HG03354 (cell line): ENCODE data around the gene MZT2A.
"Not testable (repeated sequence)": the region's sequence is repeated elsewhere in the genome, so short reads cannot be mapped to it uniquely, and the experiment has no call there.

ENCODE experiments used
- ATAC-seq: cut with Tn5 transposase; IDR thresholded peaks from one replicate; pipeline ENCODE4 v1.9.1; 2021; ENCODE audit warnings: mild to moderate bottlenecking; ENCODE audit not compliant: unreplicated experiment, poor library complexity, severe bottlenecking

Gene MZT2A

GRCh38 chr2:131492015-131492417 lies at the start of gene MZT2A:
MZT2A (minus strand) TSS chr2:131492397; CDS start chr2:131492376, 21 bp downstream.
- ATAC-seq: peak; percentile 29

GRCh38 chr2:131538856-131539255 lies 46.7 kb upstream of the MZT2A start:
- not testable (repeated sequence) for ATAC-seq

GRCh38 chr2:131536841-131537240 lies 44.6 kb upstream of the MZT2A start:
- not testable (repeated sequence) for ATAC-seq

GRCh38 chr2:131535951-131536826 lies 44.0 kb upstream of the MZT2A start:
- not testable (repeated sequence) for ATAC-seq

- ATAC-seq: no peak
Observed at GRCh38 chr2:131535526-131535925, 43.3 kb upstream of the MZT2A start.

GRCh38 chr2:131534965-131535364 lies 42.8 kb upstream of the MZT2A start:
- not testable (repeated sequence) for ATAC-seq

GRCh38 chr2:131534317-131534672 lies 42.1 kb upstream of the MZT2A start:
- ATAC-seq: not testable (repeated sequence)

GRCh38 chr2:131533609-131534316 lies 41.6 kb upstream of the MZT2A start:
- ATAC-seq: not testable (repeated sequence)

- not testable (repeated sequence) for ATAC-seq
Observed at GRCh38 chr2:131532723-131533608, 40.8 kb upstream of the MZT2A start.

- not testable (repeated sequence) for ATAC-seq
Observed at GRCh38 chr2:131531547-131532185, 39.5 kb upstream of the MZT2A start.

- ATAC-seq: not testable (repeated sequence)
Observed at GRCh38 chr2:131530626-131531344, 38.6 kb upstream of the MZT2A start.

- not testable (repeated sequence) for ATAC-seq
Observed at GRCh38 chr2:131529864-131530445, 37.8 kb upstream of the MZT2A start.

- ATAC-seq: peak; percentile 48
Observed at GRCh38 chr2:131528981-131529863, 37.0 kb upstream of the MZT2A start.

- peak; percentile 90 for ATAC-seq
Observed at GRCh38 chr2:131527131-131528001, 35.2 kb upstream of the MZT2A start, which contains the start of gene CCDC74A. CCDC74A (plus strand) TSS chr2:131527888; CDS start chr2:131527971, 83 bp downstream.

- ATAC-seq: not testable (repeated sequence)
Observed at GRCh38 chr2:131525256-131525655, 33.1 kb upstream of the MZT2A start.

GRCh38 chr2:131521961-131522781 lies 30.0 kb upstream of the MZT2A start:
- ATAC-seq: no peak
